Heart left ventricle (tissue), 16 donors: Measurements from ENCODE around the gene CYGB. TPM values are rescaled to one million over a fixed set of nuclear protein-coding genes. Genes with fewer than 3 reads are reported as not detected.
A peak's percentile ranks its signal among the peaks of the same experiment; 100 is the strongest.

Source experiments
- ATAC-seq, 4 donors: fragments of 200-7000 bp; cut with Tn5 transposase; one replicate each; pipeline ENCODE4 v1.9.1; 2020 to 2022; ENCODE audit warnings: moderate library complexity in 4 of 4, mild to moderate bottlenecking in 3 of 4, moderate number of reproducible peaks in 1 of 4
- DNase-seq, 5 donors: peaks; one replicate each; pipeline ENCODE4 v3.0.0-alpha.2; 2020
- H3K27ac ChIP-seq, 12 donors: fragments of 200-600 bp; sonication (generic) in 4 of 12; one replicate each; pipeline versions ENCODE4 v1.5.0 to v1.8.0; 2016 to 2022; ENCODE audit warnings: mild to moderate bottlenecking in 2 of 12
- H3K27me3 ChIP-seq, 9 donors: fragments of 200-600 bp; sonication (generic) in 2 of 9; one replicate each; pipeline versions ENCODE4 v1.5.1 to v1.8.0; 2016 to 2022; ENCODE audit warnings: mild to moderate bottlenecking in 3 of 9
- H3K36me3 ChIP-seq, 9 donors: fragments of 200-600 bp; sonication (generic) in 2 of 9; one replicate each; pipeline versions ENCODE4 v1.5.0 to v1.8.0; 2018 to 2022; ENCODE audit warnings: mild to moderate bottlenecking in 2 of 9
- H3K4me1 ChIP-seq, 12 donors: fragments of 200-600 bp; sonication (generic) in 4 of 12; one replicate each; pipeline versions ENCODE4 v1.5.0 to v1.8.0; 2016 to 2022; ENCODE audit warnings: mild to moderate bottlenecking in 3 of 12
- H3K4me3 ChIP-seq, 12 donors: fragments of 200-600 bp; sonication (generic) in 4 of 12; one replicate each; pipeline versions ENCODE4 v1.5.0 to v1.8.0; 2017 to 2022; ENCODE audit warnings: mild to moderate bottlenecking in 9 of 12, moderate library complexity in 4 of 12
- H3K9me3 ChIP-seq, 12 donors: fragments of 200-600 bp; sonication (generic) in 4 of 12; one replicate each; pipeline versions ENCODE4 v1.5.0 to v1.8.0; 2016 to 2022; ENCODE audit warnings: mild to moderate bottlenecking in 1 of 12
- CTCF ChIP-seq, 12 donors: fragments of 200-600 bp; sonication (generic) in 4 of 12; IDR thresholded peaks; one replicate each; pipeline versions ENCODE4 v1.5.0 to v1.8.0; 2018 to 2022; ENCODE audit warnings: antibody characterized with exemption in 12 of 12, mild to moderate bottlenecking in 5 of 12
- POLR2A ChIP-seq, 2 donors: fragments of 450-650 bp; IDR thresholded peaks; one replicate each; pipeline ENCODE4 v1.6.1; 2017; ENCODE audit warnings: antibody characterized with exemption in 2 of 2, mild to moderate bottlenecking in 2 of 2, moderate library complexity in 2 of 2
- WGBS, 4 donors: extraction: QIAGEN DNeasy Blood & Tissue Kit in 2 of 4; methylation state at CpG; one replicate each; pipeline versions ENCODE4 v1.1.5 to v1.1.7; 2013 to 2018; 5-methylcytosine and 5-hydroxymethylcytosine counted together
- intact Hi-C, 10 donors: fragments of 100-400 bp; cut with DNase I; formaldehyde crosslinking; loops; one replicate each; pipeline versions ENCODE4 v1.11.1 to v1.14.2; 2022
- polyA plus RNA-seq, 2 donors: library from polyadenylated mRNA; stranded (reverse); fragments of 200-250 nt; gene quantifications; one replicate each; pipeline ENCODE4 v1.2.3, GENCODE V29; 2013
- total RNA-seq, 9 donors: library from RNA; depleted of rRNA in 2 of 9; stranded (reverse); fragments of >200 nt in 2 of 9; fragmentation: NEBNext Ultra II Directional in 3 of 9; extraction: Animal tissue kit (Norgen Biotek cat#: 25700) in 3 of 9; gene quantifications; one replicate each; pipeline versions ENCODE4 v1.1.0 to v1.2.4, GENCODE V29; 2016 to 2023
- donor health status: ischemic (EF 13 %, LVEDD 7.1; RV severe dilation, severe dysfunction).
- donor health status: healthy with polysubstance abuse.
- donor health status: DM: no; HTN: yes; CAD: no.
- donor health status: DM: no; HTN: no; CAD: no.
- donor health status: ischemic (EF 25% LVEDD 6.9; RV normal size, moderate dysfunction).
- donor health status: ischemic (EF 25% LVEDD 5.7; RV mildly dilated, moderate dysfunction).
- donor health status: healthy.
- donor health status: DM: yes; HTN: yes; CAD: no.
- donor health status: ischemic (EF 35%, LVEDD 5.7; RV mildly dilated, moderate dysfunction).
- donor health status: nonischemic (EF 11% LVEDD 7.7; RV severe dilation, severe dysfunction).
- donor health status: DM: yes; HTN: yes; CAD: no.
- donor health status: PGD.
- donor health status: ischemic (EF 29% LVEDD 5.4; RV normal size, mild dysfunction).
- donor health status: nonischemic (EF 23%, LVEDD 6.1; RV moderate dilation, normal function).

The CYGB gene
- total and polyA plus RNA-seq, 11 donors: 11.8 to 37.9 (median 21.9) TPM

- Histone ChIP-seq H3K27ac (peak overlapping the region; percentile 89 to 99 (median 95)), H3K4me3 (no peak overlapping the region), H3K4me1 (peaks cover 13 to 77% (median 50%) of the 10 kb centered on the region in 12 donors), H3K9me3 (no peaks in the 10 kb centered on the region), H3K27me3 (peaks cover 0 to 6% (median 0%) of the 10 kb centered on the region in 9 donors), H3K36me3 (peaks cover 0 to 10% (median 0%) of the 10 kb centered on the region in 9 donors)
- WGBS, 4 donors: 78 to 85% (median 82%) methylated on average over 11 to 18 of the region's 18 CpGs
- DNase-seq: peak in 1 of 5 donors; percentile 20
- intact Hi-C loops: no loop called here
- ATAC-seq: no peak
- no peak for TF ChIP-seq POLR2A (IDR thresholded peaks at IDR 0.05)
- TF ChIP-seq CTCF (IDR thresholded peaks at IDR 0.05): no peak
Measured at GRCh38 chr17:76531486-76532038, 5.9 kb downstream of the CYGB start.

- Histone ChIP-seq H3K27ac (peak overlapping the region; percentile 89 to 99 (median 95)), H3K4me3 (peak overlapping the region in 2 of 12 donors; percentile 1 to 5), H3K4me1 (peaks cover 13 to 77% (median 49%) of the 10 kb centered on the region in 12 donors), H3K36me3 (peaks cover 0 to 10% (median 0%) of the 10 kb centered on the region in 9 donors), H3K27me3 (peaks cover 0 to 1% (median 0%) of the 10 kb centered on the region in 9 donors), H3K9me3 (no peaks in the 10 kb centered on the region)
- TF ChIP-seq CTCF (IDR thresholded peaks at IDR 0.05) (no peak), POLR2A (IDR thresholded peaks at IDR 0.05) (no peak)
- ATAC-seq (no peak), DNase-seq (peak in 1 of 5 donors; percentile 22)
- 78 to 85% (median 80%) methylated on average over 20 to 32 of the region's 32 CpGs for WGBS, 4 donors
- intact Hi-C loops: no loop called here
Measured at GRCh38 chr17:76530811-76531485, 6.6 kb downstream of the CYGB start.

- Histone ChIP-seq H3K36me3 (peaks cover 0 to 10% (median 0%) of the 10 kb centered on the region in 9 donors), H3K27ac (peak overlapping the region; percentile 89 to 99 (median 95)), H3K27me3 (no peaks in the 10 kb centered on the region), H3K9me3 (no peaks in the 10 kb centered on the region), H3K4me3 (peak overlapping the region in 5 of 12 donors; percentile 1 to 7 (median 4)), H3K4me1 (peaks cover 13 to 74% (median 47%) of the 10 kb centered on the region in 12 donors)
- DNase-seq (peak in 1 of 5 donors; percentile 91), ATAC-seq (peak; percentile 33 to 65 (median 62))
- TF ChIP-seq POLR2A (IDR thresholded peaks at IDR 0.05) (peak in 1 of 2 donors; percentile 14), CTCF (IDR thresholded peaks at IDR 0.05) (no peak)
- WGBS, 4 donors: 35 to 55% (median 45%) methylated on average over 20 to 23 of the region's 23 CpGs
- intact Hi-C loops: no loop called here
Measured at GRCh38 chr17:76530095-76530723, 7.3 kb downstream of the CYGB start.
